Lower leg skin (tissue), 3 donors: ENCODE measurements around the gene PCCA.

Experiments used
- POLR2A ChIP-seq, 2 donors: fragments of 450-650 bp; IDR thresholded peaks; one replicate each; pipeline ENCODE4 v1.6.1; 2016 to 2017; ENCODE audit warnings: antibody characterized with exemption in 2 of 2, mild to moderate bottlenecking in 1 of 2, moderate library complexity in 1 of 2
- TF ChIP-seq, protein P1 (sequence below), 3 donors: fragments of 450-650 bp; IDR thresholded peaks; one replicate each; pipeline ENCODE4 v1.5.1; 2016; ENCODE audit warnings: antibody characterized with exemption in 3 of 3, mild to moderate bottlenecking in 3 of 3, moderate library complexity in 2 of 3

DNA sequence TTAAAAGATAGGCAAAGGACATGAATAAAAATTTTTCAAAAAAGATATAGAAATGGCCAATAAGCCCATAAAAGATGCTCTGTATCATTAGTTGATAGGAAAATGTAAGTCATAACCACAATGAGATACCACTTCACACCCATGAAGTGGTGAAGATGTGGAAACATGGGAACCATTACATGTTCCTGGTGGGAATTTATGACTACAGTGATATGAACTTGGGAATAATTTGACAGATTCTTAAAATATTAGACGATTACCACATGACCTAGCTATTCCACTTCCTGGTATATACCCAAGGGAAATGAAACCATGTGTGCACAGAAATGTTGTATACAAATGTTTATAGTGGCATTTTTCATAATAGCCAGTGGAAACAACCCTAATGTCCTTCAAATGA lies 267.5 kb downstream of the PCCA start:
- TF ChIP-seq, protein P1, sequence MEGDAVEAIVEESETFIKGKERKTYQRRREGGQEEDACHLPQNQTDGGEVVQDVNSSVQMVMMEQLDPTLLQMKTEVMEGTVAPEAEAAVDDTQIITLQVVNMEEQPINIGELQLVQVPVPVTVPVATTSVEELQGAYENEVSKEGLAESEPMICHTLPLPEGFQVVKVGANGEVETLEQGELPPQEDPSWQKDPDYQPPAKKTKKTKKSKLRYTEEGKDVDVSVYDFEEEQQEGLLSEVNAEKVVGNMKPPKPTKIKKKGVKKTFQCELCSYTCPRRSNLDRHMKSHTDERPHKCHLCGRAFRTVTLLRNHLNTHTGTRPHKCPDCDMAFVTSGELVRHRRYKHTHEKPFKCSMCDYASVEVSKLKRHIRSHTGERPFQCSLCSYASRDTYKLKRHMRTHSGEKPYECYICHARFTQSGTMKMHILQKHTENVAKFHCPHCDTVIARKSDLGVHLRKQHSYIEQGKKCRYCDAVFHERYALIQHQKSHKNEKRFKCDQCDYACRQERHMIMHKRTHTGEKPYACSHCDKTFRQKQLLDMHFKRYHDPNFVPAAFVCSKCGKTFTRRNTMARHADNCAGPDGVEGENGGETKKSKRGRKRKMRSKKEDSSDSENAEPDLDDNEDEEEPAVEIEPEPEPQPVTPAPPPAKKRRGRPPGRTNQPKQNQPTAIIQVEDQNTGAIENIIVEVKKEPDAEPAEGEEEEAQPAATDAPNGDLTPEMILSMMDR (IDR thresholded peaks at IDR 0.05) = no peak
- TF ChIP-seq POLR2A (IDR thresholded peaks at IDR 0.05) = no peak
